Measurements from ENCODE around the gene SERPINA4.

The SERPINA4 gene

GRCh38 chr14:94560751-94561655 lies at the start of gene SERPINA4:
Gene SERPINA4 (plus strand): TSS chr14:94561442. CDS start chr14:94563483, 2,041 bp downstream.
- no peak for FAIRE-seq

GRCh38 chr14:94514351-94514750 lies 46.9 kb upstream of the SERPINA4 start:
- FAIRE-seq: no peak

- FAIRE-seq: no peak
Measured at GRCh38 chr14:94515426-94515825, 45.8 kb upstream of the SERPINA4 start.

GRCh38 chr14:94515856-94516255 lies 45.4 kb upstream of the SERPINA4 start:
- no peak for FAIRE-seq

- no peak for FAIRE-seq
Measured at GRCh38 chr14:94517248-94517640, 44.0 kb upstream of the SERPINA4 start.

GRCh38 chr14:94517641-94518257 lies 43.5 kb upstream of the SERPINA4 start:
- no peak for FAIRE-seq

GRCh38 chr14:94521375-94522114 lies 39.7 kb upstream of the SERPINA4 start:
- no peak for FAIRE-seq

- FAIRE-seq: no peak
Measured at GRCh38 chr14:94522115-94522724, 39.0 kb upstream of the SERPINA4 start.

- no peak for FAIRE-seq
Measured at GRCh38 chr14:94523265-94523664, 38.0 kb upstream of the SERPINA4 start.

GRCh38 chr14:94524093-94524492 lies 37.1 kb upstream of the SERPINA4 start:
- FAIRE-seq: no peak

GRCh38 chr14:94531187-94531586 lies 30.1 kb upstream of the SERPINA4 start:
- no peak for FAIRE-seq

GRCh38 chr14:94532447-94532846 lies 28.8 kb upstream of the SERPINA4 start:
- peak; percentile 26 for FAIRE-seq

- FAIRE-seq: no peak
Measured at GRCh38 chr14:94535506-94535905, 25.7 kb upstream of the SERPINA4 start.

- no peak for FAIRE-seq
Measured at GRCh38 chr14:94536836-94537235, 24.4 kb upstream of the SERPINA4 start.

- no peak for FAIRE-seq
Measured at GRCh38 chr14:94538070-94538740, 23.0 kb upstream of the SERPINA4 start.

GRCh38 chr14:94539181-94539580 lies 22.1 kb upstream of the SERPINA4 start:
- FAIRE-seq: no peak

- no peak for FAIRE-seq
Measured at GRCh38 chr14:94540031-94540794, 21.0 kb upstream of the SERPINA4 start.

- no peak for FAIRE-seq
Measured at GRCh38 chr14:94541234-94541975, 19.8 kb upstream of the SERPINA4 start.

- FAIRE-seq: no peak
Measured at GRCh38 chr14:94542111-94542810, 19.0 kb upstream of the SERPINA4 start.

GRCh38 chr14:94542811-94543440 lies 18.3 kb upstream of the SERPINA4 start:
- FAIRE-seq: no peak

Data from endometrium (tissue), 2 donors.